Measurements from ENCODE around the gene RNF144A. TPM values are rescaled to one million over a fixed set of nuclear protein-coding genes. Genes with fewer than 3 reads are reported as not detected.

RNF144A gene
- total RNA-seq, 1 donor from 2014 or later, result 0.26 TPM

DNA sequence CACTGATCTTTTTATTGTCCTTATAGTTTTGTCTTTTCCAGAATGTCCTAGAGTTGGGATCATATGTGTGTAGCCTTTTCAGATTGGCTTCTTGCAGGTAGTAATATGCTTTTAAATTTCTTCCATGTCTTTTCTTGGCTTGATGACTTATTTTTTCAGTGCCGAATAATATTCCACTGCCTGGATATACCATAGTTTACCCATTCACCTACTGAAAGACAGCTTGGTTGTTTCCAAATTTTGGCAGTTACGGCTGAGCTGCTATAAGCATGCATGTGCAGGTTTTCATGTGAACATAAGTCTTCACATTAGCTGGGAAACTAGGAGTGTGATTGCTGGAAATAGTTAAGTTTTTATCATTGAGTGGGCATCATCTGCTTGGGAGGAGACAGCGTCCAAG lies 73.7 kb downstream of the RNF144A start:
- Histone ChIP-seq H3K27me3 (ENCODE audit: control insufficient read depth, insufficient read depth, low read length) (no peaks in the 10 kb centered on the region), H3K36me3 (ENCODE audit: control insufficient read depth, insufficient read depth, low read length) (no peaks in the 10 kb centered on the region), H3K4me3 (ENCODE audit: low read depth, low read length) (no peak overlapping the region)
- DNase-seq (ENCODE audit: low read depth) (no peak), FAIRE-seq (no peak)
- TF ChIP-seq, protein P1, sequence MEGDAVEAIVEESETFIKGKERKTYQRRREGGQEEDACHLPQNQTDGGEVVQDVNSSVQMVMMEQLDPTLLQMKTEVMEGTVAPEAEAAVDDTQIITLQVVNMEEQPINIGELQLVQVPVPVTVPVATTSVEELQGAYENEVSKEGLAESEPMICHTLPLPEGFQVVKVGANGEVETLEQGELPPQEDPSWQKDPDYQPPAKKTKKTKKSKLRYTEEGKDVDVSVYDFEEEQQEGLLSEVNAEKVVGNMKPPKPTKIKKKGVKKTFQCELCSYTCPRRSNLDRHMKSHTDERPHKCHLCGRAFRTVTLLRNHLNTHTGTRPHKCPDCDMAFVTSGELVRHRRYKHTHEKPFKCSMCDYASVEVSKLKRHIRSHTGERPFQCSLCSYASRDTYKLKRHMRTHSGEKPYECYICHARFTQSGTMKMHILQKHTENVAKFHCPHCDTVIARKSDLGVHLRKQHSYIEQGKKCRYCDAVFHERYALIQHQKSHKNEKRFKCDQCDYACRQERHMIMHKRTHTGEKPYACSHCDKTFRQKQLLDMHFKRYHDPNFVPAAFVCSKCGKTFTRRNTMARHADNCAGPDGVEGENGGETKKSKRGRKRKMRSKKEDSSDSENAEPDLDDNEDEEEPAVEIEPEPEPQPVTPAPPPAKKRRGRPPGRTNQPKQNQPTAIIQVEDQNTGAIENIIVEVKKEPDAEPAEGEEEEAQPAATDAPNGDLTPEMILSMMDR (IDR thresholded peaks at IDR 0.05; ENCODE audit: insufficient read depth, low read length, severe bottlenecking), result no peak

DNA sequence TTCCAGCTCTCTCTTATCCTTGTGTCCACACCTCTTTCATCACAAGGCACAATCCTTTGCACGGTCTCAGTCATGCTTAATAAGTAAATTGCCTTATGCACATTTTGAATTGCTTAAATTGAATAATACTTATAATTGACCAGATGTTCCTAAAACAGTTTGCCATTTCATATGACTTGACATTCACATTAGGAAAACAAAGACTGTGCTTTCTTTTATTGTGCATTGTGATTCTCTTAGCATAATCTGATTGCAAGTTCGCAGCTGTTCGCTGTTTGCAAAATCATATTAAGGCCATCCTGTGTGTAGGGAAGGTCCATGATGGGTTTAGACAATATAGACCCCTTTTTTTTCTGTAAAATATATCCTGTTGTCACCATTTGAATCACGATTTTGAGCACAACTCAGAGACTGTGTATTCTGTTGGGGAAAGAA lies 75.6 kb downstream of the RNF144A start:
- Histone ChIP-seq H3K36me3 (ENCODE audit: control insufficient read depth, insufficient read depth, low read length) (no peaks in the 10 kb centered on the region), H3K27me3 (ENCODE audit: control insufficient read depth, insufficient read depth, low read length) (no peaks in the 10 kb centered on the region), H3K4me3 (ENCODE audit: low read depth, low read length) (no peak overlapping the region)
- DNase-seq (ENCODE audit: low read depth) (no peak), FAIRE-seq (no peak)
- TF ChIP-seq, protein P1 (IDR thresholded peaks at IDR 0.05; ENCODE audit: insufficient read depth, low read length, severe bottlenecking), result no peak

DNA sequence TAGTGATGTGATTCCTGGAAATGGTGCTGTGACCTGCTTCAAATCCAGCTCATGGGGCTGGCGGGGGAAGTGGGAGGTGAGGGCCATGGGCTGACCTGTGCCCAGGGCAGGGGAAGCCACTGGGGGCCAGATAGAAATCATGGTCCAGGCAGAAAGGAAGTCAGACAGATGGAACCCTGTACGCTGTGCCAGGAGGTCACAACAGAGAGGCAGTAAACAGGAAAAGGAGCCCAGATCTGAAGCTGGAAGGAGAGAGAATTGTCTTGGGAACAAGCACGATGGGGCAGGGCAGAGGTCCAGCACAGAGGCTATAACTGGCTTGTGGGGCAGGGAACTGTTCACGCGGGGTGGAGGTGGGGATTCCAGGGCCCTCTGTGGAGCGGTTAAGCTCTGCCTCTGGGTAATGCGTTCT lies 76.0 kb downstream of the RNF144A start:
- no peaks in the 10 kb centered on the region for H3K36me3 ChIP-seq (ENCODE audit: control insufficient read depth, insufficient read depth, low read length)
- FAIRE-seq, result no peak
- no peak overlapping the region for H3K4me3 ChIP-seq (ENCODE audit: low read depth, low read length)
- no peak for DNase-seq (ENCODE audit: low read depth)
- TF ChIP-seq, protein P1 (IDR thresholded peaks at IDR 0.05; ENCODE audit: insufficient read depth, low read length, severe bottlenecking), result no peak
- no peaks in the 10 kb centered on the region for H3K27me3 ChIP-seq (ENCODE audit: control insufficient read depth, insufficient read depth, low read length)

DNA sequence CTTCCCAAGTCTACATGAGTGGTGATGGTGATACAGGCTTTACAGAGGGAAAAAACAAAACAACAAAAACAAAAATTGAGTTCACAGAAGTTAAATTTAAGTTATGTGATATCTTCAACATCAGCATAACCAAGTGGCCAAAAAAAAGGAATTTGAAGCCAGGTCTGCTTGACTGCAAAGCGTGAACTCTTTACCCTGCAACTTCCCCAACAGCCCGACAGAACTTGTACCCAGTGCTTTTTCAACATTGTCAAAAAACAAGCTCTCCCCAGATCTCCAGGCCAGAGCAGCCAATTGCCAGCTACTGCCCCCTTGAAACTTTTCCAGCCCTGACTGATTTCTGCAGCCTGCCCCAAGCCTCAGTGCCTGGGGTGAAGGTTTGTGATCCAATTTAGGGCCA lies 76.7 kb downstream of the RNF144A start:
- DNase-seq (ENCODE audit: low read depth) (no peak), FAIRE-seq (no peak)
- Histone ChIP-seq H3K36me3 (ENCODE audit: control insufficient read depth, insufficient read depth, low read length) (no peaks in the 10 kb centered on the region), H3K4me3 (ENCODE audit: low read depth, low read length) (no peak overlapping the region), H3K27me3 (ENCODE audit: control insufficient read depth, insufficient read depth, low read length) (no peaks in the 10 kb centered on the region)
- TF ChIP-seq, protein P1 (IDR thresholded peaks at IDR 0.05; ENCODE audit: insufficient read depth, low read length, severe bottlenecking), result no peak

DNA sequence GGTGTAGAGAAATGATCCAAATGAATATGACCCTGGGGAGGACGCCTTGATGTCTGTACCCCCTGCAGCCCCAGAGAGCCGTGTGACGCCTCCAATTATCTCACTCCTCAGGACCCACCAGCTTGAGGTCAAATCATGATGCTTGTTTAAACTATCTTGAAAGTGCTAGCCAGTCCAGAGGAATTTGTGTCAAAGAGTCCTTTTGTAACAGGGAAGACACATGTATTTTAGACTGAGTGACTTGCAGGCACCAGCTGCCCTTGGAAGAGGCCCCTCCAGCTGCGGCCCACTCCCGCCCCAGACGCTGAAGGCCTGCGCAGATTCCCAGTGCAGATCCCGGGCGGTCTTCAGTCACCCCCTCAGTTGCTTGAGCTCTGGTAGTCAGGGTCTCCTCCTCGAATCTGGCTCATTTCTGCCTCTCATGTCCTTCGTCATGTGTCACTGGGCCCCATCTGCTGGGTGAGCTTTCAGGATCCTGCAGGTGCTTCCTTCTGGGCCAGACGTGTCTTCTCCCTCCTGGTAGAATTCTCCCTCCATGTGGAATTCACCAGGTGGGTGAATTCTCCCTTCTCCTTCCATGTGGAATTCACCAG lies 77.4 kb downstream of the RNF144A start:
- TF ChIP-seq, protein P1 (IDR thresholded peaks at IDR 0.05; ENCODE audit: insufficient read depth, low read length, severe bottlenecking), result no peak
- FAIRE-seq, result no peak
- no peaks in the 10 kb centered on the region for H3K27me3 ChIP-seq (ENCODE audit: control insufficient read depth, insufficient read depth, low read length)

More for the DNA sequence above, 77.4 kb downstream of the RNF144A start:
- no peak overlapping the region for H3K4me3 ChIP-seq (ENCODE audit: low read depth, low read length)
- H3K36me3 ChIP-seq (ENCODE audit: control insufficient read depth, insufficient read depth, low read length), result no peaks in the 10 kb centered on the region
- no peak for DNase-seq (ENCODE audit: low read depth)
